ENCODE data around the gene ARMH1. TPM values are rescaled to one million over a fixed set of nuclear protein-coding genes. Genes with fewer than 3 reads are reported as not detected.
A peak's percentile ranks its signal among the peaks of the same experiment; 100 is the strongest.

Gene ARMH1
- total RNA-seq, 1 donor from 2014 or later, result not detected

- DNase-seq (ENCODE audit: low read depth), result no peak
- FAIRE-seq, result no peak
- no peaks in the 10 kb centered on the region for H3K36me3 ChIP-seq (ENCODE audit: control insufficient read depth, insufficient read depth, low read length)
- no peak overlapping the region for H3K4me3 ChIP-seq (ENCODE audit: low read depth, low read length)
- no peaks in the 10 kb centered on the region for H3K27me3 ChIP-seq (ENCODE audit: control insufficient read depth, insufficient read depth, low read length)
- no peak for TF ChIP-seq CTCF (IDR thresholded peaks at IDR 0.05; ENCODE audit: insufficient read depth, low read length, severe bottlenecking)
Observed at GRCh38 chr1:44723064-44723463, 48.5 kb downstream of the ARMH1 start.

- Histone ChIP-seq H3K4me3 (ENCODE audit: low read depth, low read length) (no peak overlapping the region), H3K36me3 (ENCODE audit: control insufficient read depth, insufficient read depth, low read length) (no peaks in the 10 kb centered on the region), H3K27me3 (ENCODE audit: control insufficient read depth, insufficient read depth, low read length) (no peaks in the 10 kb centered on the region)
- TF ChIP-seq CTCF (IDR thresholded peaks at IDR 0.05; ENCODE audit: insufficient read depth, low read length, severe bottlenecking), result no peak
- FAIRE-seq, result no peak
- no peak for DNase-seq (ENCODE audit: low read depth)
Observed at GRCh38 chr1:44723496-44724295, 49.2 kb downstream of the ARMH1 start.

- no peaks in the 10 kb centered on the region for H3K27me3 ChIP-seq (ENCODE audit: control insufficient read depth, insufficient read depth, low read length)
- H3K4me3 ChIP-seq (ENCODE audit: low read depth, low read length), result no peak overlapping the region
- FAIRE-seq, result no peak
- no peak for DNase-seq (ENCODE audit: low read depth)
- TF ChIP-seq CTCF (IDR thresholded peaks at IDR 0.05; ENCODE audit: insufficient read depth, low read length, severe bottlenecking), result no peak
- no peaks in the 10 kb centered on the region for H3K36me3 ChIP-seq (ENCODE audit: control insufficient read depth, insufficient read depth, low read length)
Observed at GRCh38 chr1:44724296-44724954, 49.9 kb downstream of the ARMH1 start.

DNA sequence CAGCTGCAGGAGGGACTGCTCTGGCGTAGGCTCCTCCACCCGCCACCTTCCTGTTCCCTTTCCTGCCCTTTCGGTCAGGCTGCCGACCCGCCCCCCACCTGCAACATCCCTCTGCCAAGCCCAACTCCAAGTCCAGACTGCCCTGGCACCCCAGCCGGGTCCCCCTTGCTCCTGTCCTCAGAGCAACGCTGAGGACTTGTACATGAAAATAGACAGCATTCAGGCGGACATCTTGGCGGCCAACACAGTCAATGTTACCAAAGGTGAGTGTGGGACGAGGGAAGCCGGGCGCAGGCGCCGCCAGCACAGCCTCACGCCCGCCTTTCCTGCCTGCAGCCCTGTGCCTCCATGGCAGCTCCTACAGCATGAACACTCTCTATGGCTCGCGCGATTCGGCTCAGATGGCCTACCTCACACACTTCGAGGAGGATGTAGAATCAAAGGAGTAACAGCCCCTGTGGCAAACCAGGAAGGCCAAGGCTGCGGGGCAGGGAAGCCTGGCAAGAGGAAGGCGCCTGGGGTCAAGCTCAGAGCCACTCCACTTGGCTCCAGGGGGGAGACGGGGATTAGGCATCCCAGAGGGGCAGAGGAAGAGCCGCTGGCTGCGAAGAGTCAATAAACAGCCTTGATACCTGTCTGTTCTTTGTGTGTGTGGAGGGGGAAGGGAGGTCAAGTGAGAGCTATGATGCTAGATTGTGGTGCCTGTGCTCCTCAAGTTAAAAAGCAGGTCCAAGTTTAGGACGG is 50.6 kb downstream of the ARMH1 start:
- DNase-seq (ENCODE audit: low read depth) (no peak), FAIRE-seq (no peak)
- Histone ChIP-seq H3K4me3 (ENCODE audit: low read depth, low read length) (no peak overlapping the region), H3K36me3 (ENCODE audit: control insufficient read depth, insufficient read depth, low read length) (no peaks in the 10 kb centered on the region), H3K27me3 (ENCODE audit: control insufficient read depth, insufficient read depth, low read length) (no peaks in the 10 kb centered on the region)
- TF ChIP-seq CTCF (IDR thresholded peaks at IDR 0.05; ENCODE audit: insufficient read depth, low read length, severe bottlenecking), result no peak

DNA sequence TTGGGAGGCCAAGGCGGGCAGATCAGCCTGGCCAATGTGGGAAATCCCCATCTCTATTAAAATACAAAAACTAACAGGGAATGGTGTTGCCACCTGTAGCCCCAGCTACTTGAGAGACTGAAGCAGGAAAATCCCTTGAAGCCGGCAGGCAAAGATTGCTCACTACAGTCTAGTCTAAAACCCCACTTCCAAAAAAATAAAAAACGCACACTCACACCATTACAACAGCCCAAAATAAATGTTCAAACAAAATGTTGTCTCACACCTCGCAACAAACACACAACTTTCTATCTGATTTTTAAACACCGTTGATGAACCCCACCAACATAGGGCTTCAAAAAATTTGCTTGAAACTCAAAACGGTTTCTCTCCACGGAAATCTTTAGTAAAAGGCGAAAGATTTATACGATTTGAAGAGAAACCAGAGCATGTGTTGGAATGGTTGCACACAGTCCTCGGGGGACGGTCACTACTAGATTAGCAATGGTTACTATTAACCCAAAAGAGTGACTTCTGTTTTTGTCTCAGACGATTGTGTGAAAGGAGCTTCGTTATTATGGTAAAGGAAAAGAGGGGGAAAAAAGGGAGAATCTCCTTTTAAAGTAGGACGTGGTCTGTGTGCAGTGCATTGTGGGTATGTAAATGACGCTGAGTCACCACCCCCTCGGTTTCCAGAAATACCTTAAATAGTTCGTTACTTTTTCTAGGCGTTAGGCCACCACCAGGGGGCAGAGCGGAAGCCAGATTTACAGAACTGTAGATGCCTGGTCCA is 56.4 kb downstream of the ARMH1 start, which contains the start of gene RNU5D-1:
RNU5D-1 (minus strand) TSS at position 430 of the 772 bp plus-strand sequence.
- H3K27me3 ChIP-seq (ENCODE audit: control insufficient read depth, insufficient read depth, low read length), result no peaks in the 10 kb centered on the region
- no peaks in the 10 kb centered on the region for H3K36me3 ChIP-seq (ENCODE audit: control insufficient read depth, insufficient read depth, low read length)
- FAIRE-seq, result no peak
- peak within 1 kb of the TSS; percentile 2 for H3K4me3 ChIP-seq (ENCODE audit: low read depth, low read length)
- DNase-seq (ENCODE audit: low read depth), result peak; percentile 99
- peak; percentile 72 for TF ChIP-seq CTCF (IDR thresholded peaks at IDR 0.05; ENCODE audit: insufficient read depth, low read length, severe bottlenecking)
